NCI-H1048 (cell line): ENCODE results near the gene PIP5K1A.
"Not testable (repeated sequence)": the region's sequence is repeated elsewhere in the genome, so short reads cannot be mapped to it uniquely, and the experiment has no call there.

Experiments
- DNase-seq: peaks from one replicate; lab custom pipeline; 2025; lab: John Stamatoyannopoulos, UW

Gene PIP5K1A

DNA sequence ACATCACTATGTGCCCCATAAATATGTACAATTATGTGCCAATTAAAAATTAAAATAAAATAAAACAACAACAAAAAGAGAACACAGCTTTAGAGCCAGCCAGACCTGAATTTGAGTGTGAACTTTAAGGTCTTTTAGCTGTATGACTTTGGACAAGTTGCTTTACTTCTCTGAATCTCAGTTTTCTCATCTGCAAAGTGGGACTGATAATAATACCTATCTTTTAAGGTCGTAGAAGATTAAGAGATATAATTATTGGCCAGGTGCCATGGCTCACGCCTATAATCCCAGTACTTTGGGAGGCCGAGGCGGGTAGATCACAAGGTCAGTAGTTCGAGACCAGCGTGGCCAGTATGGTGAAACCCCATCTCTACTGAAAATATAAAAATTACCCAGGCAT is 5.0 kb upstream of the PIP5K1A start:
- DNase-seq, result no peak

DNA sequence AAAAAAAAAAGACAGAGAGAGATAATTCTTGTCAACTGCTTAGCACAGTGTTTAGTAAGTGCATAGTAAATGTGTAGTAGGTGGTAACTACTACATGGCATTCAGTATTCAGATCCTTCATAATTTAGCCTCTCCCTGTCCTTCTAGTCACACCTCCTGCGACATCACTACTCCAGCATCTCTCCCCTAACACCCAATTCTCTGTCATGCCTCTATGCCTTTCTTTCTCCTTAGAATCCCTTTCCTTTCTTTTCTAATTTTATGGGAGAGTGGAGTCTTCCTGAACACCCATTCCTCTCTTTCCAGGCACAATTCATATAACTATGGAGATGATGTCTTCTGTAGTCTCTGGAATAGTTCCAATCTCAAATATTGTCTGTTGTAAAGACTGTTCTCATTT is 4.5 kb upstream of the PIP5K1A start:
- DNase-seq, result no peak

DNA sequence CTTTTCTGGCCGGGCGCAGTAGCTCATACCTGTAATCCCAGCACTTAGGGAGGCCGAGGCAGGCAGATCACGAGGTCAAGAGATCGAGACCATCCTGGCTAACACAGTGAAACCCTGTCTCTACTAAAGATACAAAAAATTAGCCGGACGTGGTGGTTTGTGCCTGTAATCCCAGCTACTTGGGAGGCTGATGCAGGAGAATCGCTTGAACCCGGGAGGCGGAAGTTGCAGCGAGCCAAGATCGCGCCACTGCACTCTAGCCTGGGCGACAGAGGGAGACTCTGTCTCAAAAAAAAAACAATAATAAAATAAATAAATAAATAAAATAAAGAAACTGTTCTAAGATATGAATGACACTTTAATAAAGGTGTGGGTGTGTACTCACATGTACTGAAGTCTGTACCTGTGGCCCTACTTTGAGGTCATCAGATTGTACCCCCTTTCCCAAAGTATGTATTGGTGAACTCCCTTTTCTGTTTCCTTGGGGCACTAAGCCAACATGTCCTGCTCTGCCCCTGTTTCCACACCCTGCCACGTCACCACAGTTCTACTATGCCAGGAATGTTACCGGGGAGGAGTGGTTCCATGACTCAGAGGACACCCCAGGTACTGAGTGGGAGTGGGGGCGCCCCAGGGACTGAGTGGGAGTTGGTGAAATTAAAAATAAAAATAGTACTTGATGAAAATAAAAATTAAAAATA is 3.3 kb upstream of the PIP5K1A start:
- DNase-seq, result not testable (repeated sequence)

DNA sequence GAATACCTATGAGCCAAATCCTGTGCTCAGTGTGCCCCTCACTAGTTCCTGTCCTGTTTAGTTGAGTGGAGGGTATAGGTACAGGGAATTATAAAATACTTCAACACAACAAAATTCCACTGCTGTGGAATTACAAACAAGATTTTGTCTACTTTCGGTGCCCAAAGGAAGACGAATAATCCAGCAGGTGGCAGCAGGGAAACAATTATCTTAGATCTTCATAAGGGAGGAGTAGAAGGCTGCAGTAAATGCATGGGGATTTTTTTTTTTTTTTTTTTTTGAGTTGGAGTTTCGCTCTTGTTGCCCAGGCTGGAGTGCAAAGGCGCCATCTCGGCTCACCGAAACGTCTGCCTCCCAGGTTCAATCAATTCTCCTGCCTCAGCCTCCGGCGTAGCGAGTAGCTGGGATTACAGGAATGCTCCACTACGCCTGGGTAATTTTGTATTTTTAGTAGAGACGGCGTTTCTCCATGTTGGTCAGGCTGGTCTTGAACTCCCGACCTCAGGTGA is 2.0 kb upstream of the PIP5K1A start:
- DNase-seq, result peak; percentile 67

DNA sequence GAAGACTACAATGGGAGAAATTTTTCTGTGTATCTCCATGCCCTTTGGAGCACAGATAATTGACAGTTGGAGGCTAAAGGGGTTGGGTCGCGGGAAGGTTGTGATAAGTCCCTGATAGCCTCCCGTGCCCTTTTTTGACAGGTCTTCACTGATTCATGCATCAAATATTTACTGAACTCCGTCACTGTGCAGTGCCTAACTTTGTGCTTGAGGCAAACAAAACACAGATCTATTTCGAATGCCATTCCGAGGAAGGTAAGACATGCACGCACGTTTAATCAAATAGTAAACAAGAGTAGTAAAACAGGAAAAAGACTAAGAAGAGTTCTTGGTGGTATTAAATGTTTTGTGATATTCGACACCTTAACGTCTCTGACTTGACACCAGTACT is 494 bp upstream of the PIP5K1A start:
- DNase-seq, result no peak

DNA sequence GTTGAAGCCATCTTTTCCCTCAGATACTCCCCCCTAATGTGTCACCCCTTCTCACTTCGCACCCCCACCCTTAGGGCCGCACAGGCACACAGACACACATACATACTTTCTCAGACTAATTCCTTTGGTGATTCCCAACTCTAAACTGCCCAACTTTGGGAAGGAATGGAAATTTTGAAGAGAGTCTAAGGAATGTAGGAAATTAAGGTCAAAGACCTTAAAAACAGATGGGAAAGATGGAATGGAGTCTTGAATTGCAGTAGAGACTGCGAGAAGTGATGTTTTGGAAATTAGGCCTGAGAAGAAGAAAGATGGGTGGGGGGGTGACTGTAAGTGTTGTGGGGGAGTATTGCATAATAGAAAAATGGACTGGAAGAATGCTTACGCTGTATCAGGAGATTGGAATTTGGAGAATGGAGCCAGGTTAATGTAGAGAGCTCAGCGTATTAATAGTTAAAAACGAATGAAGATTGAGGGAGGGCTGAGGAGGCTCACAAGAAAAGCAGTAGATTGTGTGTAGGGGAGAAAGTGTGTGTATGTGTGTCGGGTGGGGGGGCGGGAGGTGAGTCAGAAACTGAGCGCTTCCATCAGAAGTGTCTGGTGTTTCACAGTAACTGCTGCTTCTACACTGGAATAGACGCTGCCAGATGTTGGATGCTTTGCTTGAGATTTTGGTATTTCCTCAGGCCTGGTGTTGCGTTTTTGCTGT is 1.7 kb downstream of the PIP5K1A start:
- no peak for DNase-seq

DNA sequence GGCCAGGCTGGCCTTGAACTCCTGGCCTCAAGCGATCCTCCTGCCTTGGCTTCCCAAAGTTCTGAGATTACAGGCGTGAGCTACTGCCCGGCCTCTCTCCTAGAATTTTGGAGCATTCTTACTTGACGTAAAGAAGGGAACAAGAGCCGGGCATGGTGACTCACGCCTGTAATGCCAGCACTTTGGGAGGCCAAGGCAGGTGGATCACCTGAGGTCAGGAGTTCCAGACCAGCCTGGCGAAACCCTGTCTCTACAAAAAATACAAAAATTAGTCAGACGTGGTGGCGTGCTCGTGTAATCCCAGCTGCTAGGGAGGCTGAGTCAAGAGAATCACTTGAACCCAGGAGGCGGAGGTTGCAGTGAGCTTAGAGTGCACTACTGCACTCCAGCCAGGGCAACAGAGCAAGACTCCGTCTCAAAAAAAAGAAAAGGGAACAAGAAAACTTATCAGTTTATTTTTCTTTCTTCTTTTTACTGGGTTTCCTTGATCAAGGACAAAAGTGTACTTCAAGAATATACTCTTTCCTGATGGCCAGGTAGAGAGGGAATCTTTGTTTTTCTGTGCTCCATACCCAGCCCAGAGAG is 7.1 kb downstream of the PIP5K1A start:
- not testable (repeated sequence) for DNase-seq

DNA sequence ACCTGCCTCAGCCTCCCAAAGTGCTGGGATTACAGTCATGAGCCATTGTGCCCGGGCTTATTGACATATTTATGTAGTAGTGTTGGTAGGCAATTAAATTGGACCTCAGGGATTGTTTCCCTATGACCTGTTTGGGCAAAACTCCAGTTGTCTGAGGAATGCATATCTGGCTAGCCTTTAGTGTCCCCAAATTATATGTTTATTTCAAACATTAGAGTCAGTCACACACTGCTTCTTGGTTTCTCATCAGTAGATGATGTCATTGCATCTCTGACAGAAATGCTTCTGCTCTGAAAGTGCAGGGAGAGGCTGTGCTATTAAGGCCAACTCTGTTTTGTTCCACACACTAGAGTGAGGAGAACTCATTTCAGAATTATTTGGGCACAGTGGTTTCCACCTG is 12.5 kb downstream of the PIP5K1A start:
- no peak for DNase-seq

DNA sequence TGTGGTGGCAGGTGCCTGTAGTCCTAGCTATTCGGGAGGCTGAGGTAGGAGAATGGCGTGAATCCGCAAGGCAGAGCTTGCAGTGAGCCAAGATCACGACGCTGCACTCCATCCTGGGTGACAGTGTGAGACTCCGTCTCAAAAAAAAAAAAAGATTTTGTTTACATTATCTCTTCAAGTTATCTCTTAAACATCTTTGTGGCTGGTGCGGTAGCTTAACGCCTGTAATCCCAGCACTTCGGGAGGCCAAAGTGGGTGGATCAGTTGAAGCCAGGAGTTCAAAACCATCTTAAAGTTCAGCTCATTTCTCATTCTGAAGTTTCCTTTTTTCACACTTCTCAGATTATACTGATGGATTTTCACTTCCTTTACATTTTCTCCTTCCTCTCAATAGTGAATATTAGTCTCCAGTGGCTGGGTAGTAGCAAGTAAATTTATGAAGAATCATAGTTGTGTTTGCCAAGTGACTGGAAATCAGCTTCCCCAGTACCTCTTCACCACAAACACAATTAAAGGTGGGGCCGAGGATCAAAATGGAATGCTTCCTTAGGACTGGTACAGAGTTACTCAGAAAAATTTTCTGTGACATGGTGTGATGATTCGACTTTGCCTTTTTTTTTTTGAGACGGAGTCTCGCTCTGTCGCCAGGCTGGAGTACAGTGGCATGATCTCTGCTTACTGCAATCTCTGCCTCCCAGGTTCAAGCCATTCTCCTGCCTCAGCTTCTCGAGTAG is 13.8 kb downstream of the PIP5K1A start:
- no peak for DNase-seq

DNA sequence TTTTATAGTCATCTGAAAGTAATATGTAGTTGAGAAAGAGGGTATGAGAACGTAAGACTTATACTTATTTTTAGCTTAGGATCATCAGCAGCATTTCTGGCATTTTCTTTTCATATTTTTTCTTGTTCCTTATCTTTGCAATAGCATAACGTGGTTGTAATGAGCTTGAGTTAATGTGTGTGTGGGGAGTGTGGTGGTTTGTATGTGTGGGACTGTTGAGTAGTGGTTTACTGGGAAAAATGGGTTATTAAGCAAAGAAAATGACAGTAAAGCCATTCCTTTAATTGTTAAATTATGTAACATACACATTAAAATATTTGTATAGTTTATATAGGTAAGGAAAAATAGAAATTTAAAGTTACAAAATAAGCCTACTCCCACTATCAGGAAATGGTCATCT is 15.2 kb downstream of the PIP5K1A start:
- no peak for DNase-seq

DNA sequence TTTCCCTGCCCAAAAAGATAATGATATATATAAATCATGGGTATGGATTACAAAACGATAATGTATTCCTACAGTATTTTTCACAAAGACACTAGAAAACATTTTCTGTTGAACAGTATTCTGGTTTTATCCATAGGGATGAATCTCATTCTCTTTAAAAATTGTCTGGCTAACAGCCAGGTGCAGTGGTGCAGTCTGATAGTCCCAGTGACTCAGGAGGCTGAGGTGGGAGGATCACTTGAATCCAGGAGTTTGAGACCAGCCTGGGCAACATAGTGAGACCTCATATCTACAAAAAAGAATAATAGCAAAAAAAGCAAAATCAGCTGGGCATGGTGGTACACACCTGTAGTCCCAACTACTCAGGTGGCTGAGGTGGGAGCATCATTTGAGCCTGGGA is 23.3 kb downstream of the PIP5K1A start:
- no peak for DNase-seq

DNA sequence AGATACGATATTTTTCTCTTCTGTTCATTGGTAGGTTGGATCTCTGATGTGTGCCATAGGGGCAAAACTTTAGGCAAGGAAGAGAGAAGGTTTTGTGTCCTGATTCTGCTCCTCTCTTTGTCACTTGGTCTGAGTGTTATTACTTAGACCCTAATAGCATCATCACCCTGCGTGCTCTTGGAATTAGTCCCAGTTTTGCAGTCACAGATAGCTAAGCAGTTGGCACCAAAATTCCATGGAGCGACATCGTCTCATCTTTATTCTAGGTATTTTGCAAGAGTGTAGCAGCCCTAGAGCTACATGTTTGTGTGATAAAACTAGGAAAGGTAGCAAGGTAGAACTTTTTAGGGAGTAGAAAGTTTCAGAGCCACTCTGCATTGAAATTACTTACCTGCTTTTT is 23.8 kb downstream of the PIP5K1A start:
- no peak for DNase-seq

DNA sequence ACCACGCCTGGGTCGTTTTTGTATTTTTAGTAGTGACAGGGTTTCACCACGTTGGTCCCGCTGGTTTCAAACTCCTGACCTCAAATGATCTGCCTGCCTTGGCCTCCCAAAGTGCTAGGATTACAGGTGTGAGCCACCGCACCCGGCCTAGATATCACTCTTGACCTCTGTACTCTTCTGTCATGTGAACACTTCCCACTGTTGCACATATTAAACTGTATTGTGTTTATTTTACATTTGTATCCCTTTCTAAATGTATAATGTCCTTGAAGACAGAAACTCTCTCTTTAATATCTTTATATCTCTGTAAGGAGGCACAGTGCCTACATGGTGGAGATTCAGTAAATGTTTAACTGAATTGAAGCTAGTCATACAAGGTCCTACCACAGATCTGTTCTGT is 36.9 kb downstream of the PIP5K1A start:
- no peak for DNase-seq

DNA sequence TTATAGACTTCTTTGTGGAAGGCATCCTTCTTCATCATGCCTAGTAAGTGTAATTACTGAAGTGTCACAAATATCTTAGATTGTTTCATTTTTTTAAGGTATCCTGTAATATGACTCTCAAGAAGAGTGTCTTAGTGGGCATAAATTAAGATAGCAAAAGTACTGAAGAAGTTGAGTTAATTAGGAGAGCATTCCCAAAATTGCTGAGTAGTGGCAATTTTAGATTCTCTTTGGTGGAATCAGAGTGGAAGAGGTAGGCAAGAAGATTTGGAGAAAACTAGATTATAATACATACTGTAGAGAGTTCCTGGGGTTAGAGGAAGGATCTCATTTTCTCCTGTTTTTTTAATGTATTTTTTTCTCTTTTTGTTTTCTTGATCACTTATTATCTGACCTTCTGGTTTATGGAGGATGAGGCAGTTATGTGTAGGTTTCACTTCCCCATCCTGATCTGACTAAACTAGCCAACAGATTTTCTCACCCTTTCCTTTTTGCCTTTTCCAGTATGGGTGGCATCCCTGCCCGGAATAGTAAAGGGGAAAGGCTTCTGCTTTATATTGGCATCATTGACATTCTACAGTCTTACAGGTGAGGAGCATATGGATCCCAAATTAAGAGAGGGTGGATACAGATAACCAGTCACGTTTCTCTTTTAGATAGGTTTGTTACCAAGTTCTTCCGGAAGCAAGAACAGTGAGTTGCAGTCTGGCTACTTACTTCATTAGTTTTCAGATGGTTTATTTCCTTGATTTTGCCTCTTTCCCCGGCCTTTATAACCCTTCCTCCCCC is 39.5 kb downstream of the PIP5K1A start:
- DNase-seq, result no peak

DNA sequence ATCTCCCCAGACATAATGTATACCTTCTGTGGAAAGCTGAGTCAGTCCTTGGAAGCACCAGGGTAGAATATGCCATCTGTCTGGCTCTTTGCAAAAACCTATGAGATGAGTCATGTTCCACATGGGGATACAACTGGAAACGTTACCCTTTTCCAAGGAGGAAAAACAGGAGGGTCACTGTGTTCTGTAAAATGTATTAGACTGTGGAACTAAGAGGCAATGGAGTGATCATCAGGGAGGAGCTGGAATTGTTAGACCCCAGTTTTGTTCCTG is 40.1 kb downstream of the PIP5K1A start:
- no peak for DNase-seq

DNA sequence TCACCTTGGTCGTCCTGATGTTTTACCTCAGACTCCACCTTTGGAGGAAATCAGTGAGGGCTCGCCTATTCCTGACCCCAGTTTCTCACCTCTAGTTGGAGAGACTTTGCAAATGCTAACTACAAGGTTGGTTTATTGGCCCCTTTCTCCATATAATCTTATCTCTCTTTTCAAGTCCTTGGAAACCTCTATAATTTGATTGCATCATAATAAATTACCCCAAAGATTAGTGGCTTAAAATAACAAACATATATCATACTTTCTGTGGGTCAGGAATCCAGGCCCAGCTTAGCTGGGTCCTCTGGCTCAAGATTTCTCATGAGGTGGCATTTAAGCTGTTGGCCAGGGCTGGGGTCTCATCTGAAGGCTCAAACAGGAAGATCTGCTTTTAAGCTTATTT is 44.1 kb downstream of the PIP5K1A start:
- DNase-seq, result no peak

DNA sequence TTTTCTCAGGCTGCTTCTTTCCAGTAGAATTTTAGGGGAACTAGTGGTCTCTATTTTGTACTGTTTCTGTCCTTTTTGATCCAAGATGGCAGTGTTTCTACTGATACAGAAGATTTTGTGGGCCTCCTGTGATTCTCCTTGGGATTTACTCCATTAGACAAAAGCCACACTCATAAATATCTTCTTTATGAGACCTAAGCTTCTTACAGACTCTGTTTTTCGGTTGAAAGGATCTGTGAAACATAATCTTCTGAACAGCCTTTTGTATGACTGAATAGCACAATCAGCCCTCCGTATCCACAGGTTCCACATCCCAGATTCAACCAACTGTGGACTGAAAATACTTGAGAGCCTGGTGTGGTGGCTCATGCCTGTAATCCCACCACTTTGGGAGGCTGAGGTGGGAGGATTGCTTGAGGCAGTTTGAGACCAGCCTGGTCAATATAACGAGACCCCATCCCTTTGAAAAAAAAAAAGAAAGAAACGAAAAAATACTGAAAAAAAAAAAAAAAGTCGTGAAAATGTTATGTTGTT is 45.4 kb downstream of the PIP5K1A start:
- DNase-seq, result no peak

DNA sequence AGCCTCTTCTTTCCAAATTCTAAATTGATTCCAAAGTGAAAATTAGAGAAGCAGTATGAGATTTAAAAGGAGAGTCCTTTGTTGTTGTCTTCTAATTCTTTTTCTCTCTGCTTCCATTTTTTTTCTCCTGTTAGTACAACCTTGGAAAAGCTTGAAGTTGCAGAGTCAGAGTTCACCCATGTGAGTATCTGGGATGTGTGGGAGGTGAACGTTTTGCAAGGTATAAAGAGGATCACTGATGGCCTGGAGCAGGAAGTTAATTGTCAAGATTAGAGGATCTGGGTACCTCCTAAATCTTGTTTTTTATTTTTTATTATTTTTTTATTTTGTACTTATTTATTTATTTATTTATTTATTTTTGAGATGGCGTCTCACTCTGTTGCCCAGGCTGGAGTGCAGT is 48.4 kb downstream of the PIP5K1A start:
- no peak for DNase-seq

DNA sequence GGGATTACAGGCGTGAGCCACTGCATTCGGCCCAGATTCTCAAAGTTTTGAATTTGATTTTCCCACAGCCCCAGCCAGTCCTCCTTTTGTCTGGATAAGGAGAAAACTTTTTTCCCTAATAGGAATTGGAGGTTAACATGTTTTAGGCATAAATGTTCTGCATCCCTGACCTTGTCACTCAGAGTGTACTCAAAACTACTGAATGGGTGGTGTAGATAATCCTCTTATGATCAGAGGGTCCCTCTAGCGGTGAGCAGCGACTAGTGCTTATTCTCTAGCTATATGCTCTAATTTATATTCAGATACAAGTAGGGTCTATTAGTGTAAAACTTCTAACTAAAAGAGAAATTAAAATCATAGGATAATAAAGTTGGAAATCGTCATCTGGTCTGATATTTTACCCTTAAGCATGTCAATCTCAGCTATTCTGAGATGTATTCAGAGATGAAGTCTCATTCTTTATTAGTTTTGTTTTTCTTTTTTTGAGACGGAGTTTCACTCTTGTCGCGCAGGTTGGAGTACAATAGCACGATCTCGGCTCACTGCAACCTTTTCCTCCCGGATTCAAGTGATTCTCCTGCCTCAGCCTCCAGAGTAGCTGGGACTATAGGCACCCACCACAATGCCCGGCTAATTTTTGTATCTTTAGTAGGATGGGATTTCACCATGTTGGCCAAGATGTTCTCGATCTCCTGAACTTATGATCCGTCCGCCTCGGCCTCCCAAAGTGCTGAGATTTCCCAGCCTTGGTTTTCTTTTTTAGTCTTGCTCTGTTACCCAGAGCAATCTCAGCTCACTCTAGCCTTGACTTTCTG is 53.5 kb downstream of the PIP5K1A start:
- peak; percentile 47 for DNase-seq

DNA sequence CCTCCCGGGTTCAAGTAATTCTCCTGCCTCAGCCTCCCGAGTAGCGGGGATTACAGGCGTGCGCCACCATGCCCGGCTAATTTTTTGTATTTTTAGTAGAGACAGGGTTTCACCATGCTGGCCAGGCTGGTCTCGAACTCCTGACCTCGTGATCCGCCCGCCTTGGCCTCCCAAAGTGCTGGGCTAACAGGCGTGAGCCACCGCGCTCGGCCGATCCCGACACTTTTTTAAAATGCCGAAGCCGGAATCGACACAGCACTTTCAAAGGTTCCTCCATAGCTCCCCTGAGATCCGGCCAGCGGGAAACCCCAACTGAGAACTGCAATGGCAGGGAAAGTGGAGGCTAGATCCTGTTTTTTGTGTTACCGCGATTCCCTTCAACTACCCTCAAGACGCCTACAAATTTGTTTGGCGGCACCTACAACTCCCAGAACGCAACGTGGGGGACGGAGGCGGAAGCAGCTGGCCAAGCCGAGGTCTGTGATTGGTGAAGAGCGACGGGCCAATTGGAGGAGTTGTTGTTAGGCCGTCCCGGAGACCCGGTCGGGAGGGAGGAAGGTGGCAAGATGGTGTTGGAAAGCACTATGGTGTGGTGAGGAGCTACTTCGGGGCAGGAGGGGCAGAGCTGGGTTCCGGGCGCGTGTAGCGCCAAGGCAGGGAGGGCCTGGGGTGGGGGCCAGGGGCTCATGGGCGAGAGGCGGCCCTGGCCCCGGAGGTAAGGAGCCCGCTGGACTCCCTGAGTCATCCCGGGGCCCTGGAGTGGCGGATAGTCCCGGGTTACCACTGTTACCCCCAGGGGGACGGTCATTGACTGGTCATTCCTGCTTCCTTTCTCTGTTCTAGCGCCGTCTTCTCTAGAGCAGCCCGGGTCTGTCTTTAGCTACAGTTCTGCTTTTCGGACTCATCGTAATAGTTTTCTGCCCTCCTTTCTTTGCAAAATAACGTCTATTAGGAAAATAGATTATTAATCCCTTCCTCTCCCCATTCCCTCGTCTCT is 56.2 kb downstream of the PIP5K1A start, which contains the start of gene PSMD4:
Gene PSMD4, plus strand, starts transcription at position 518 of the 997 bp plus-strand sequence. Its CDS starts 49 bp downstream, at position 567.
- DNase-seq, result peak; percentile 95
